ENCODE data around the gene CLN3.

DNA sequence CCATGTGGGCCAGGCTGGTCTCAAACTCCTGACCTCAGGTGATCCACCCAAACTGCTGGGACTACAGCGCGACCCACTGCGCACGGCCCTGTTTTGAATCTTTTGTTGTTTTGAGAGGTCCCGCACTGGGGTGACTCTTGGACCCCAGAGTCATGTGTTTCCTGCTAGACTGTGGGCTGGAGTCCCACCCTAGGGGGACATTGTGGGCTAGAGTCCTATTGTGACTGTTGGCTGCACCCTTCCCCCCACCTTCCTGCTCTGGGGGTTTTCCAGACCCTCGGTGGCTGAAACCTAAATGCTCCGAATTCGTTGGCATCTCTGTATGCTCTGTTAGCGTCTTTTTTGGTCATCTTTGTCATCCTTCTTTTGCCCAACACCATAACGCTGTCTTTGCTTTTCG, 30.9 kb upstream of the CLN3 start:
- TF ChIP-seq CTCF (IDR thresholded peaks at IDR 0.05; ENCODE audit: low read depth, low read length): no peak
- no peak for TF ChIP-seq POLR2A (IDR thresholded peaks at IDR 0.05; ENCODE audit: extremely low read depth, insufficient read length)

All from NB4 (cell line).